Activated naive CD4-positive, alpha-beta T cell treated with anti-CD3 and anti-CD28 coated beads, Interleukin-2, amount 50 U/mL, for 24 hours (primary cell): ENCODE measurements around the gene PSPN.
"Not testable (repeated sequence)": the region's sequence is repeated elsewhere in the genome, so short reads cannot be mapped to it uniquely, and the experiment has no call there.

Experiments used
- H3K27ac Mint-ChIP-seq: one replicate; pipeline ENCODE4 v1.8.0; 2021; ENCODE audit warnings: mild to moderate bottlenecking, mixed read lengths
- H3K27me3 Mint-ChIP-seq: one replicate; pipeline ENCODE4 v1.8.0; 2021; ENCODE audit warnings: mixed read lengths
- H3K36me3 Mint-ChIP-seq: one replicate; pipeline ENCODE4 v1.8.0; 2021; ENCODE audit warnings: mixed read lengths
- H3K4me1 Mint-ChIP-seq: one replicate; pipeline ENCODE4 v1.8.0; 2021; ENCODE audit warnings: mixed read lengths
- H3K4me3 Mint-ChIP-seq: one replicate; pipeline ENCODE4 v1.8.0; 2021; ENCODE audit warnings: mild to moderate bottlenecking, mixed read lengths
- H3K9me3 Mint-ChIP-seq: one replicate; pipeline ENCODE4 v1.8.0; 2021; ENCODE audit warnings: mixed read lengths

The PSPN gene

GRCh38 chr19:6360445-6360844, 15.3 kb downstream of the PSPN start:
- peaks cover 17% of the 10 kb centered on the region for H3K4me1 Mint-ChIP-seq
- H3K9me3 Mint-ChIP-seq, H3K4me3 Mint-ChIP-seq, H3K27ac Mint-ChIP-seq, H3K36me3 Mint-ChIP-seq, H3K27me3 Mint-ChIP-seq: not testable (repeated sequence)

- no peak overlapping the region for H3K27ac Mint-ChIP-seq
- H3K4me3 Mint-ChIP-seq, result peak overlapping the region; percentile 17
- H3K27me3 Mint-ChIP-seq, result no peaks in the 10 kb centered on the region
- peaks cover 17% of the 10 kb centered on the region for H3K4me1 Mint-ChIP-seq
- H3K9me3 Mint-ChIP-seq, result no peaks in the 10 kb centered on the region
- peaks cover 2% of the 10 kb centered on the region for H3K36me3 Mint-ChIP-seq
Measured at GRCh38 chr19:6359568-6360341, 16.0 kb downstream of the PSPN start.

GRCh38 chr19:6358003-6358402, 17.7 kb downstream of the PSPN start:
- H3K27ac Mint-ChIP-seq, result no peak overlapping the region
- H3K36me3 Mint-ChIP-seq, result no peaks in the 10 kb centered on the region
- no peak overlapping the region for H3K4me3 Mint-ChIP-seq
- H3K9me3 Mint-ChIP-seq, result no peaks in the 10 kb centered on the region
- peaks cover 13% of the 10 kb centered on the region for H3K4me1 Mint-ChIP-seq
- H3K27me3 Mint-ChIP-seq, result no peaks in the 10 kb centered on the region

GRCh38 chr19:6357174-6357573, 18.6 kb downstream of the PSPN start:
- no peaks in the 10 kb centered on the region for H3K27me3 Mint-ChIP-seq
- peaks cover 7% of the 10 kb centered on the region for H3K4me1 Mint-ChIP-seq
- no peak overlapping the region for H3K27ac Mint-ChIP-seq
- H3K9me3 Mint-ChIP-seq, result no peaks in the 10 kb centered on the region
- H3K36me3 Mint-ChIP-seq, result peaks cover 1% of the 10 kb centered on the region
- no peak overlapping the region for H3K4me3 Mint-ChIP-seq

- not testable (repeated sequence) for H3K4me1 Mint-ChIP-seq, H3K27ac Mint-ChIP-seq, H3K27me3 Mint-ChIP-seq, H3K4me3 Mint-ChIP-seq, H3K9me3 Mint-ChIP-seq, H3K36me3 Mint-ChIP-seq
Measured at GRCh38 chr19:6355321-6356040, 20.3 kb downstream of the PSPN start.

GRCh38 chr19:6354098-6354674, 21.5 kb downstream of the PSPN start:
- no peaks in the 10 kb centered on the region for H3K27me3 Mint-ChIP-seq

GRCh38 chr19:6352381-6353165, 23.2 kb downstream of the PSPN start:
- Mint-ChIP-seq H3K9me3 (no peaks in the 10 kb centered on the region), H3K4me3 (no peak overlapping the region), H3K4me1 (no peaks in the 10 kb centered on the region), H3K27ac (no peak overlapping the region), H3K27me3 (no peaks in the 10 kb centered on the region), H3K36me3 (peaks cover 7% of the 10 kb centered on the region)

More at GRCh38 chr19:6354098-6354674, 21.5 kb downstream of the PSPN start:
- Mint-ChIP-seq H3K9me3 (no peaks in the 10 kb centered on the region), H3K36me3 (peaks cover 5% of the 10 kb centered on the region), H3K4me3 (no peak overlapping the region), H3K27ac (no peak overlapping the region), H3K4me1 (no peaks in the 10 kb centered on the region)

- H3K27me3 Mint-ChIP-seq, result no peaks in the 10 kb centered on the region
- no peaks in the 10 kb centered on the region for H3K4me1 Mint-ChIP-seq
- no peak overlapping the region for H3K27ac Mint-ChIP-seq
- no peaks in the 10 kb centered on the region for H3K9me3 Mint-ChIP-seq
- peaks cover 8% of the 10 kb centered on the region for H3K36me3 Mint-ChIP-seq
- H3K4me3 Mint-ChIP-seq, result no peak overlapping the region
Measured at GRCh38 chr19:6350688-6351087, 25.0 kb downstream of the PSPN start.

GRCh38 chr19:6349271-6349670, 26.5 kb downstream of the PSPN start:
- not testable (repeated sequence) for H3K9me3 Mint-ChIP-seq, H3K4me1 Mint-ChIP-seq, H3K27ac Mint-ChIP-seq, H3K27me3 Mint-ChIP-seq, H3K36me3 Mint-ChIP-seq, H3K4me3 Mint-ChIP-seq

- peaks cover 3% of the 10 kb centered on the region for H3K4me1 Mint-ChIP-seq
- H3K36me3 Mint-ChIP-seq, result peaks cover 6% of the 10 kb centered on the region
- no peak overlapping the region for H3K4me3 Mint-ChIP-seq
- H3K9me3 Mint-ChIP-seq, result no peaks in the 10 kb centered on the region
- H3K27me3 Mint-ChIP-seq, result no peaks in the 10 kb centered on the region
- no peak overlapping the region for H3K27ac Mint-ChIP-seq
Measured at GRCh38 chr19:6343462-6343861, 32.3 kb downstream of the PSPN start.

- Mint-ChIP-seq H3K9me3 (no peaks in the 10 kb centered on the region), H3K27me3 (no peaks in the 10 kb centered on the region), H3K4me3 (no peak overlapping the region), H3K27ac (no peak overlapping the region), H3K36me3 (peaks cover 5% of the 10 kb centered on the region), H3K4me1 (peaks cover 3% of the 10 kb centered on the region)
Measured at GRCh38 chr19:6340493-6341201, 35.1 kb downstream of the PSPN start.

- H3K27ac Mint-ChIP-seq, result no peak overlapping the region
- no peaks in the 10 kb centered on the region for H3K4me1 Mint-ChIP-seq
- no peak overlapping the region for H3K4me3 Mint-ChIP-seq
- H3K27me3 Mint-ChIP-seq, result no peaks in the 10 kb centered on the region
- no peaks in the 10 kb centered on the region for H3K36me3 Mint-ChIP-seq
- no peaks in the 10 kb centered on the region for H3K9me3 Mint-ChIP-seq
Measured at GRCh38 chr19:6334490-6335285, 41.0 kb downstream of the PSPN start.

GRCh38 chr19:6333439-6333838, 42.3 kb downstream of the PSPN start, which contains the start of gene ACER1:
Gene ACER1 (minus strand): TSS chr19:6333612. CDS start chr19:6333551, 61 bp downstream.
- no peak within 1 kb of the TSS for H3K4me3 Mint-ChIP-seq
- no peaks in the 10 kb centered on the region for H3K36me3 Mint-ChIP-seq
- H3K27ac Mint-ChIP-seq, result no peak within 1 kb of the TSS
- no peaks in the 10 kb centered on the region for H3K27me3 Mint-ChIP-seq
- H3K4me1 Mint-ChIP-seq, result no peaks in the 10 kb centered on the region
- no peaks in the 10 kb centered on the region for H3K9me3 Mint-ChIP-seq

- Mint-ChIP-seq H3K36me3 (peaks cover 2% of the 10 kb centered on the region), H3K9me3 (no peaks in the 10 kb centered on the region), H3K4me1 (no peaks in the 10 kb centered on the region), H3K4me3 (no peak overlapping the region), H3K27ac (no peak overlapping the region), H3K27me3 (no peaks in the 10 kb centered on the region)
Measured at GRCh38 chr19:6326815-6327214, 48.9 kb downstream of the PSPN start.
